CD1c-positive myeloid dendritic cell (primary cell): ENCODE measurements around the gene MAPK12.
"Not testable (repeated sequence)": the region's sequence is repeated elsewhere in the genome, so short reads cannot be mapped to it uniquely, and the experiment has no call there.

Source experiments
- DNase-seq: peaks from one replicate; pipeline ENCODE4 v3.0.0-alpha.2; 2016; ENCODE audit errors: extremely low spot score

MAPK12 gene

GRCh38 chr22:50216055-50216683, 45.3 kb downstream of the MAPK12 start:
- DNase-seq, result no peak

GRCh38 chr22:50215297-50216054, 46.0 kb downstream of the MAPK12 start:
- no peak for DNase-seq

GRCh38 chr22:50213263-50213662, 48.2 kb downstream of the MAPK12 start:
- no peak for DNase-seq

GRCh38 chr22:50211147-50211546, 50.3 kb downstream of the MAPK12 start:
- no peak for DNase-seq

- DNase-seq, result no peak
Measured at GRCh38 chr22:50210378-50211139, 50.9 kb downstream of the MAPK12 start.

GRCh38 chr22:50209893-50210292, 51.6 kb downstream of the MAPK12 start:
- DNase-seq, result peak; percentile 79

GRCh38 chr22:50208939-50209892, 52.3 kb downstream of the MAPK12 start:
- no peak for DNase-seq

GRCh38 chr22:50208430-50208938, 53.0 kb downstream of the MAPK12 start:
- DNase-seq, result no peak

- DNase-seq, result peak; percentile 9
Measured at GRCh38 chr22:50207383-50208140, 53.9 kb downstream of the MAPK12 start.

- peak; percentile 57 for DNase-seq
Measured at GRCh38 chr22:50206599-50206998, 54.9 kb downstream of the MAPK12 start.

GRCh38 chr22:50205781-50206569, 55.5 kb downstream of the MAPK12 start:
- DNase-seq, result no peak

- not testable (repeated sequence) for DNase-seq
Measured at GRCh38 chr22:50204998-50205397, 56.5 kb downstream of the MAPK12 start.

- DNase-seq, result peak; percentile 49
Measured at GRCh38 chr22:50204571-50204970, 56.9 kb downstream of the MAPK12 start.

GRCh38 chr22:50203288-50203687, 58.2 kb downstream of the MAPK12 start:
- no peak for DNase-seq
